ENCODE results near the gene SKI. TPM values are rescaled to one million over a fixed set of nuclear protein-coding genes. Genes with fewer than 3 reads are reported as not detected.

SKI gene
- total and polyA plus RNA-seq, 9 of the 15 experiments (the other 6 are each of a cell fraction or from before 2014, with no cell fraction given) = 0.10 to 60.5 (median 4.6) TPM

GRCh38 chr1:2303781-2304180 lies 75.7 kb downstream of the SKI start:
- peaks cover 37% of the 10 kb centered on the region for H3K79me2 ChIP-seq (ENCODE audit: control insufficient read depth, insufficient read depth, low read length)
- no peak overlapping the region for H3K9ac ChIP-seq (ENCODE audit: insufficient read depth in 1 of 2, low read depth in 2 of 2, low read length in 2 of 2)
- no peaks in the 10 kb centered on the region for H3K9me1 ChIP-seq (ENCODE audit: control insufficient read depth, insufficient read depth, low read length)
- H3K27ac ChIP-seq (ENCODE audit: extremely low read depth, low read depth, low read length) = no peak overlapping the region
- CTCF ChIA-PET (ENCODE audit: low intra/inter-chr PET ratio) = no interaction called here
- no peaks in the 10 kb centered on the region for H3K27me3 ChIP-seq (ENCODE audit: control insufficient read depth in 2 of 2, insufficient read depth in 2 of 2, low read length in 2 of 2)
- intact Hi-C loops (cut with micrococcal nuclease) = no loop called here
- DNase-seq (ENCODE audit: extremely low read depth in 1 of 4, low spot score in 3 of 4) = no peak
- ATAC-seq = no peak
- H4K20me1 ChIP-seq (replicated peaks; ENCODE audit: control insufficient read depth, insufficient read depth, low read length) = peaks cover 17% of the 10 kb centered on the region
- H3K9me3 ChIP-seq (replicated peaks; ENCODE audit: control insufficient read depth, insufficient read depth, low read depth, low read length) = no peaks in the 10 kb centered on the region
- H2AFZ ChIP-seq (ENCODE audit: low read depth, low read length) = no peak overlapping the region
- POLR2A ChIA-PET = no interaction called here
- BruUV-seq (replicated peaks) = no TSS peak
- H3K4me1 ChIP-seq (replicated peaks in 1 of 2; ENCODE audit: control insufficient read depth in 2 of 2, insufficient read depth in 2 of 2, low read length in 2 of 2) = peaks cover 0 to 62% of the 10 kb centered on the region in 2 experiments; a peak in 2 of 5 replicates
- 97% methylated on average over 26 of the region's 26 CpGs for WGBS (ENCODE audit: insufficient coverage, low coverage, missing lambda C conversion rate)
- FAIRE-seq = no peak
- H3K36me3 ChIP-seq (ENCODE audit: control insufficient read depth, insufficient read depth, low read length) = peaks cover 62% of the 10 kb centered on the region; the same call in 2 of the 3 replicates
- no peak overlapping the region for H3K4me3 ChIP-seq
- no peak overlapping the region for H3K4me2 ChIP-seq (ENCODE audit: insufficient read depth, low read length)
- TF ChIP-seq BDP1 (IDR thresholded peaks at IDR 0.05; ENCODE audit: insufficient read depth, insufficient read length) (no peak), RBM22 (IDR thresholded peaks at IDR 0.05; ENCODE audit: low read depth, low read length, poor library complexity, severe bottlenecking) (peak; percentile 9), NFATC3 (IDR thresholded peaks at IDR 0.05) (no peak), SRF (CRISPR knock-in tag; IDR thresholded peaks at IDR 0.05) (no peak)
- in situ Hi-C loops (cut with MboI) = no loop called here

GRCh38 chr1:2304282-2304681 lies 76.2 kb downstream of the SKI start:
- no peak for TF ChIP-seq THRAP3 (IDR thresholded peaks at IDR 0.05; ENCODE audit: borderline replicate concordance)
- no peak for ATAC-seq
- Histone ChIP-seq H3K9me3 (replicated peaks; ENCODE audit: control insufficient read depth, insufficient read depth, low read depth, low read length) (no peaks in the 10 kb centered on the region), H3K9me1 (ENCODE audit: control insufficient read depth, insufficient read depth, low read length) (no peaks in the 10 kb centered on the region), H3K4me1 (replicated peaks in 1 of 2; ENCODE audit: control insufficient read depth in 2 of 2, insufficient read depth in 2 of 2, low read length in 2 of 2) (peaks cover 0 to 59% of the 10 kb centered on the region in 2 experiments; a peak in 2 of 5 replicates), H3K36me3 (ENCODE audit: control insufficient read depth, insufficient read depth, low read length) (peaks cover 67% of the 10 kb centered on the region; the same call in 2 of the 3 replicates), H3K4me2 (ENCODE audit: insufficient read depth, low read length) (no peak overlapping the region), H3K9ac (ENCODE audit: insufficient read depth in 1 of 2, low read depth in 2 of 2, low read length in 2 of 2) (no peak overlapping the region), H4K20me1 (replicated peaks; ENCODE audit: control insufficient read depth, insufficient read depth, low read length) (peaks cover 13% of the 10 kb centered on the region), H2AFZ (ENCODE audit: low read depth, low read length) (no peak overlapping the region), H3K27ac (ENCODE audit: extremely low read depth, low read depth, low read length) (no peak overlapping the region), H3K27me3 (ENCODE audit: control insufficient read depth in 2 of 2, insufficient read depth in 2 of 2, low read length in 2 of 2) (no peaks in the 10 kb centered on the region), H3K79me2 (ENCODE audit: control insufficient read depth, insufficient read depth, low read length) (peaks cover 32% of the 10 kb centered on the region), H3K4me3 (no peak overlapping the region)
- no peak for DNase-seq (ENCODE audit: extremely low read depth in 1 of 4, low spot score in 3 of 4)
- BruUV-seq (replicated peaks) = no TSS peak
- POLR2A ChIA-PET = no interaction called here
- CTCF ChIA-PET (ENCODE audit: low intra/inter-chr PET ratio) = no interaction called here
- no peak for FAIRE-seq
- WGBS (ENCODE audit: insufficient coverage, low coverage, missing lambda C conversion rate) = 96% methylated on average over 20 of the region's 22 CpGs
- intact Hi-C loops (cut with micrococcal nuclease) (no loop called here), in situ Hi-C loops (cut with MboI) (no loop called here)

All from K562 (cell line).